H9 (cell line): ENCODE data around the gene SRPK1. TPM values are rescaled to one million over a fixed set of nuclear protein-coding genes. Genes with fewer than 3 reads are reported as not detected.

ENCODE experiments used
- DNase-seq: peaks from one replicate; pipeline ENCODE4 v3.0.0-alpha.2; 2017
- H2AFZ ChIP-seq: one replicate; pipeline ENCODE4 v1.6.1; 2013; ENCODE audit warnings: mild to moderate bottlenecking, low read length, control low read depth, moderate library complexity
- H2AK5ac ChIP-seq: 2 replicates; pipeline ENCODE4 v1.6.1; 2013; ENCODE audit warnings: low read length, control low read depth, mixed read lengths; ENCODE audit not compliant: insufficient read length
- H2BK120ac ChIP-seq: one replicate; pipeline ENCODE4 v1.6.1; 2013; ENCODE audit warnings: low read depth, mild to moderate bottlenecking, low read length, control low read depth, inconsistent platforms; ENCODE audit not compliant: poor library complexity, severe bottlenecking
- H2BK12ac ChIP-seq: 2 replicates; pipeline ENCODE4 v1.6.1; 2013; ENCODE audit warnings: low read length, control low read depth, mixed read lengths, low read depth; ENCODE audit not compliant: insufficient read length
- H2BK15ac ChIP-seq: 2 replicates; pipeline ENCODE4 v1.6.1; 2013; ENCODE audit warnings: low read depth, low read length, control low read depth
- H2BK20ac ChIP-seq: one replicate; pipeline ENCODE4 v1.6.1; 2013; ENCODE audit warnings: low read depth, mild to moderate bottlenecking, low read length, control low read depth, inconsistent platforms; ENCODE audit not compliant: poor library complexity, severe bottlenecking
- H2BK5ac ChIP-seq: 2 replicates; pipeline ENCODE4 v1.6.1; 2013; ENCODE audit warnings: low read length, control low read depth, mixed read lengths; ENCODE audit not compliant: insufficient read length
- H3K14ac ChIP-seq: 2 replicates; pipeline ENCODE4 v1.6.1; 2013; ENCODE audit warnings: low read length, control low read depth; ENCODE audit not compliant: insufficient read depth
- H3K18ac ChIP-seq: 2 replicates; pipeline ENCODE4 v1.6.1; 2013; ENCODE audit warnings: low read depth, mild to moderate bottlenecking, mixed read lengths, low read length, control low read depth; ENCODE audit not compliant: insufficient read length
- H3K23ac ChIP-seq: 2 replicates; pipeline ENCODE4 v1.6.1; 2013; ENCODE audit warnings: low read length, control low read depth, mixed read lengths, low read depth; ENCODE audit not compliant: insufficient read length
- H3K23me2 ChIP-seq: 2 replicates; pipeline ENCODE4 v1.6.1; 2013; ENCODE audit warnings: low read depth, mild to moderate bottlenecking, mixed read lengths, low read length, control low read depth; ENCODE audit not compliant: insufficient read length, poor library complexity, severe bottlenecking
- H3K27ac ChIP-seq: 2 replicates; pipeline ENCODE4 v1.5.1; 2013; ENCODE audit warnings: low read length, control low read depth, mixed read lengths, low read depth; ENCODE audit not compliant: insufficient read length
- H3K27me3 ChIP-seq: 2 replicates; pipeline ENCODE4 v1.6.1; 2013; ENCODE audit warnings: low read length, control low read depth, inconsistent platforms; ENCODE audit not compliant: insufficient read depth
- H3K4ac ChIP-seq: 2 replicates; pipeline ENCODE4 v1.6.1; 2013; ENCODE audit warnings: low read depth, mild to moderate bottlenecking, control low read depth, inconsistent platforms, low read length, moderate library complexity
- H3K4me1 ChIP-seq: 2 replicates; pipeline ENCODE4 v1.6.1; 2013; ENCODE audit warnings: low read length, control low read depth, inconsistent platforms; ENCODE audit not compliant: insufficient read depth
- H3K4me2 ChIP-seq: 2 replicates; pipeline ENCODE4 v1.6.1; 2013; ENCODE audit warnings: low read length, control low read depth, mixed read lengths; ENCODE audit not compliant: insufficient read length, insufficient read depth
- H3K56ac ChIP-seq: 2 replicates; pipeline ENCODE4 v1.6.1; 2013; ENCODE audit warnings: low read depth, mild to moderate bottlenecking, mixed read lengths, low read length, control low read depth; ENCODE audit not compliant: insufficient read length
- H3K79me1 ChIP-seq: 2 replicates; pipeline ENCODE4 v1.6.1; 2013; ENCODE audit warnings: low read depth, mild to moderate bottlenecking, moderate library complexity, low read length, control low read depth, inconsistent platforms; ENCODE audit not compliant: insufficient read depth, poor library complexity, severe bottlenecking
- H3K79me2 ChIP-seq: 2 replicates; pipeline ENCODE4 v1.6.1; 2013; ENCODE audit warnings: low read length, control low read depth, inconsistent platforms; ENCODE audit not compliant: insufficient read depth
- H3K9ac ChIP-seq: 2 replicates; pipeline ENCODE4 v1.6.1; 2013; ENCODE audit warnings: low read length, control low read depth, mixed read lengths; ENCODE audit not compliant: insufficient read length; ENCODE audit errors: extremely low read depth
- H3K9me3 ChIP-seq: one replicate; pipeline ENCODE4 v1.6.1; 2013; ENCODE audit warnings: low read depth, low read length, inconsistent platforms; ENCODE audit not compliant: control insufficient read depth
- H3T11ph ChIP-seq: one replicate; pipeline ENCODE4 v1.6.1; 2013; ENCODE audit warnings: mild to moderate bottlenecking, low read length, control low read depth, inconsistent platforms
- H4K20me1 ChIP-seq: one replicate; pipeline ENCODE4 v1.6.1; 2013; ENCODE audit not compliant: control insufficient read depth, insufficient read length, insufficient read depth
- H4K5ac ChIP-seq: 2 replicates; pipeline ENCODE4 v1.6.1; 2013; ENCODE audit warnings: low read depth, mild to moderate bottlenecking, mixed read lengths, low read length, control low read depth; ENCODE audit not compliant: insufficient read length
- H4K8ac ChIP-seq: replicated peaks from 2 replicates; pipeline ENCODE4 v1.6.1; 2013; ENCODE audit warnings: low read length, control low read depth, mixed read lengths, low read depth; ENCODE audit not compliant: insufficient read length
- H4K91ac ChIP-seq: 2 replicates; pipeline ENCODE4 v1.6.1; 2013; ENCODE audit warnings: low read depth, mild to moderate bottlenecking, moderate library complexity, mixed read lengths, low read length, control low read depth; ENCODE audit not compliant: insufficient read length
- H3K27ac Mint-ChIP-seq, 3 experiments: 2 replicates in 2 of 3; 3 replicates in 1 of 3; pipeline ENCODE4 v1.8.0; 2020 to 2021; ENCODE audit warnings: mixed read lengths in 3 of 3, mild to moderate bottlenecking in 1 of 3, moderate library complexity in 1 of 3
- H3K27me3 Mint-ChIP-seq: 2 replicates; pipeline ENCODE4 v1.8.0; 2021; ENCODE audit warnings: low read depth, mild to moderate bottlenecking, moderate library complexity, mixed read lengths
- H3K36me3 Mint-ChIP-seq, 3 experiments: 2 replicates in 2 of 3; 3 replicates in 1 of 3; pipeline ENCODE4 v1.8.0; 2020 to 2021; ENCODE audit warnings: low read depth in 3 of 3, mixed read lengths in 3 of 3; ENCODE audit not compliant: insufficient read depth in 1 of 3
- H3K4me1 Mint-ChIP-seq, 2 experiments: 2 replicates each; pipeline ENCODE4 v1.8.0; 2020; ENCODE audit warnings: mixed read lengths in 2 of 2
- H3K4me3 Mint-ChIP-seq, 2 experiments: 2 replicates in 1 of 2; 3 replicates in 1 of 2; pipeline ENCODE4 v1.8.0; 2020 to 2021; ENCODE audit warnings: mild to moderate bottlenecking in 2 of 2, mixed read lengths in 2 of 2, moderate library complexity in 1 of 2
- H3K9me3 Mint-ChIP-seq, 2 experiments: 2 replicates in 1 of 2; 3 replicates in 1 of 2; pipeline ENCODE4 v1.8.0; 2020; ENCODE audit warnings: mild to moderate bottlenecking in 2 of 2, mixed read lengths in 2 of 2, moderate library complexity in 1 of 2
- CTCF ChIP-seq: fragments of 200-600 bp; sonication (generic); conservative IDR thresholded peaks from 3 replicates; pipeline ENCODE4 v1.8.0; 2021; ENCODE audit warnings: antibody characterized with exemption, mild to moderate bottlenecking
- WGBS: extraction: QIAGEN DNeasy Blood & Tissue Kit; methylation state at CpG from one replicate; pipeline ENCODE4 v1.1.7; 2013; ENCODE audit warnings: missing lambda C conversion rate, low lambda C conversion rate, mixed read lengths; ENCODE audit not compliant: insufficient read length; ENCODE audit errors: extremely low coverage; 5-methylcytosine and 5-hydroxymethylcytosine counted together
- total RNA-seq: library from RNA; stranded (reverse); gene quantifications from 2 replicates; pipeline ENCODE4 v1.2.1, GENCODE V29; 2021

SRPK1 gene
- total RNA-seq, 1 experiment from 2014 or later: 93.2 TPM

- peaks cover 23 to 24% of the 10 kb centered on the region in 2 experiments for H3K4me1 Mint-ChIP-seq
- H2BK12ac ChIP-seq: no peak overlapping the region
Measured at GRCh38 chr6:35797837-35798526, 122.9 kb downstream of the SRPK1 start.

More at GRCh38 chr6:35797837-35798526, 122.9 kb downstream of the SRPK1 start:
- H2BK5ac ChIP-seq: no peak overlapping the region
- H2BK15ac ChIP-seq: no peak overlapping the region
- H3K27ac ChIP-seq: no peak overlapping the region
- H2BK120ac ChIP-seq: no peak overlapping the region
- Mint-ChIP-seq H3K27ac (peak overlapping the region in 2 of 3 experiments; percentile 31 to 53; a peak in 2 of 7 replicates), H3K4me3 (no peak overlapping the region), H3K27me3 (peaks cover 2% of the 10 kb centered on the region; the same call in 1 of the 2 replicates), H3K9me3 (no peaks in the 10 kb centered on the region; a peak in 1 of 5 replicates), H3K36me3 (peaks cover 0 to 2% (median 0%) of the 10 kb centered on the region in 3 experiments; a peak in 1 of 7 replicates)
- H4K91ac ChIP-seq: no peak overlapping the region
- no CpG with 5 or more reads among the region's 8 CpGs for WGBS
- no peak overlapping the region for H3K56ac ChIP-seq
- H3K79me1 ChIP-seq: no peaks in the 10 kb centered on the region
- H3T11ph ChIP-seq: no peak overlapping the region
- H3K23ac ChIP-seq: no peak overlapping the region
- H2AK5ac ChIP-seq: no peak overlapping the region
- H2BK20ac ChIP-seq: no peak overlapping the region
- no peaks in the 10 kb centered on the region for H3K23me2 ChIP-seq
- H3K9me3 ChIP-seq: no peaks in the 10 kb centered on the region
- H3K4me2 ChIP-seq: no peak overlapping the region
- no peak overlapping the region for H4K8ac ChIP-seq
- no peak overlapping the region for H2AFZ ChIP-seq
- DNase-seq: no peak
- TF ChIP-seq CTCF: 0 out of 3 replicates have a peak, but pooled peaks have one; percentile 12
- no peak overlapping the region for H4K5ac ChIP-seq
- H4K20me1 ChIP-seq: no peaks in the 10 kb centered on the region
- peaks cover 5% of the 10 kb centered on the region; the same call in 1 of the 2 replicates for H3K4me1 ChIP-seq
- no peak overlapping the region for H3K18ac ChIP-seq
- no peaks in the 10 kb centered on the region for H3K79me2 ChIP-seq
- no peak overlapping the region for H3K4ac ChIP-seq
- no peak overlapping the region for H3K14ac ChIP-seq
- H3K9ac ChIP-seq: no peak overlapping the region
- no peaks in the 10 kb centered on the region for H3K27me3 ChIP-seq
